ENCODE data around the gene ALPI. TPM values are rescaled to one million over a fixed set of nuclear protein-coding genes. Genes with fewer than 3 reads are reported as not detected.

The ALPI gene
- total RNA-seq, 1 experiment from 2014 or later: not detected

DNA sequence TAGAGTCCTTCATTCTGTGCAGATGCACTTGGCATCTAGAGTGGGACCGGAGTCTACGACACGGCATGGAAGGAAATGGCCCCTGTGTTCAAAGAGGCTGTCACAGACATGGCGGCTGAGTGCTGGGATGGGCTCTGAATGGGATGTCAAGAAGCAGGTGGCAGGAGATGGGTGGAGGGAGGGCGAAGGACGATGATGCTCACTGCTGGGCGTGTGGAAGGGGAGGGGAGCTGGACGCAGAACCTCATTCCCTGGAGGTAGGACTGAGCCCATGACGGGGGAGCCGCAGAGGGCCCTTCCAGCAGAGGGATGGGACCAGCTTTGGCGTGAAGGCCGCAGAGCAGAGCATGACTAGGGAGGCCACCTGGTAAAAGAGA lies 18.8 kb upstream of the ALPI start:
- Histone ChIP-seq H3K79me2 (ENCODE audit: insufficient read depth, low read length) (no peaks in the 10 kb centered on the region), H3K4me2 (ENCODE audit: low read length) (no peak overlapping the region), H3K9me2 (ENCODE audit: insufficient read depth) (no peaks in the 10 kb centered on the region), H3K27me3 (ENCODE audit: insufficient read depth, low read length) (no peaks in the 10 kb centered on the region), H3K4me1 (ENCODE audit: control insufficient read depth in 1 of 2, insufficient read depth in 2 of 2, low read length in 2 of 2) (peaks cover 0 to 3% of the 10 kb centered on the region in 2 experiments; a peak in 1 of 4 replicates), H4K20me1 (ENCODE audit: insufficient read depth) (no peaks in the 10 kb centered on the region), H2AFZ (ENCODE audit: low read depth, low read length, poor library complexity, severe bottlenecking) (no peak overlapping the region), H3K36me3 (ENCODE audit: control insufficient read depth in 1 of 2, insufficient read depth in 2 of 2, low read length in 2 of 2) (no peaks in the 10 kb centered on the region), H3K9ac (ENCODE audit: low read length) (no peak overlapping the region), H3K27ac (ENCODE audit: low read depth, low read length) (no peak overlapping the region), H3K4me3 (replicated peaks in 1 of 2; ENCODE audit: low read depth in 1 of 2, low read length in 2 of 2) (no peak overlapping the region), H3K9me3 (ENCODE audit: control insufficient read depth in 1 of 2, insufficient read depth in 1 of 2, low read depth in 1 of 2, low read length in 2 of 2) (no peaks in the 10 kb centered on the region)
- no peak for TF ChIP-seq FOSL1 (IDR thresholded peaks at IDR 0.05; ENCODE audit: low read depth)
- TF ChIP-seq, protein P1, sequence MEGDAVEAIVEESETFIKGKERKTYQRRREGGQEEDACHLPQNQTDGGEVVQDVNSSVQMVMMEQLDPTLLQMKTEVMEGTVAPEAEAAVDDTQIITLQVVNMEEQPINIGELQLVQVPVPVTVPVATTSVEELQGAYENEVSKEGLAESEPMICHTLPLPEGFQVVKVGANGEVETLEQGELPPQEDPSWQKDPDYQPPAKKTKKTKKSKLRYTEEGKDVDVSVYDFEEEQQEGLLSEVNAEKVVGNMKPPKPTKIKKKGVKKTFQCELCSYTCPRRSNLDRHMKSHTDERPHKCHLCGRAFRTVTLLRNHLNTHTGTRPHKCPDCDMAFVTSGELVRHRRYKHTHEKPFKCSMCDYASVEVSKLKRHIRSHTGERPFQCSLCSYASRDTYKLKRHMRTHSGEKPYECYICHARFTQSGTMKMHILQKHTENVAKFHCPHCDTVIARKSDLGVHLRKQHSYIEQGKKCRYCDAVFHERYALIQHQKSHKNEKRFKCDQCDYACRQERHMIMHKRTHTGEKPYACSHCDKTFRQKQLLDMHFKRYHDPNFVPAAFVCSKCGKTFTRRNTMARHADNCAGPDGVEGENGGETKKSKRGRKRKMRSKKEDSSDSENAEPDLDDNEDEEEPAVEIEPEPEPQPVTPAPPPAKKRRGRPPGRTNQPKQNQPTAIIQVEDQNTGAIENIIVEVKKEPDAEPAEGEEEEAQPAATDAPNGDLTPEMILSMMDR (IDR thresholded peaks at IDR 0.05 in 2 of 3, conservative IDR thresholded peaks at IDR 0.05 in 1 of 3; ENCODE audit: borderline replicate concordance in 1 of 3, insufficient read depth in 1 of 3, low read depth in 2 of 3, low read length in 2 of 3): no peak
- TF ChIP-seq ELF1 (IDR thresholded peaks at IDR 0.05; ENCODE audit: borderline replicate concordance, low read depth): no peak
- TF ChIP-seq, protein P2, sequence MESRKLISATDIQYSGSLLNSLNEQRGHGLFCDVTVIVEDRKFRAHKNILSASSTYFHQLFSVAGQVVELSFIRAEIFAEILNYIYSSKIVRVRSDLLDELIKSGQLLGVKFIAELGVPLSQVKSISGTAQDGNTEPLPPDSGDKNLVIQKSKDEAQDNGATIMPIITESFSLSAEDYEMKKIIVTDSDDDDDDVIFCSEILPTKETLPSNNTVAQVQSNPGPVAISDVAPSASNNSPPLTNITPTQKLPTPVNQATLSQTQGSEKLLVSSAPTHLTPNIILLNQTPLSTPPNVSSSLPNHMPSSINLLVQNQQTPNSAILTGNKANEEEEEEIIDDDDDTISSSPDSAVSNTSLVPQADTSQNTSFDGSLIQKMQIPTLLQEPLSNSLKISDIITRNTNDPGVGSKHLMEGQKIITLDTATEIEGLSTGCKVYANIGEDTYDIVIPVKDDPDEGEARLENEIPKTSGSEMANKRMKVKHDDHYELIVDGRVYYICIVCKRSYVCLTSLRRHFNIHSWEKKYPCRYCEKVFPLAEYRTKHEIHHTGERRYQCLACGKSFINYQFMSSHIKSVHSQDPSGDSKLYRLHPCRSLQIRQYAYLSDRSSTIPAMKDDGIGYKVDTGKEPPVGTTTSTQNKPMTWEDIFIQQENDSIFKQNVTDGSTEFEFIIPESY (IDR thresholded peaks at IDR 0.05; ENCODE audit: extremely low read depth, insufficient replicate concordance, low read length): no peak
- no peak for TF ChIP-seq EGR1 (IDR thresholded peaks at IDR 0.05; ENCODE audit: low read depth)
- TF ChIP-seq SP1 (IDR thresholded peaks at IDR 0.05; ENCODE audit: low read depth): no peak
- TF ChIP-seq, protein P3, sequence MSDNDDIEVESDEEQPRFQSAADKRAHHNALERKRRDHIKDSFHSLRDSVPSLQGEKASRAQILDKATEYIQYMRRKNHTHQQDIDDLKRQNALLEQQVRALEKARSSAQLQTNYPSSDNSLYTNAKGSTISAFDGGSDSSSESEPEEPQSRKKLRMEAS (IDR thresholded peaks at IDR 0.05): no peak
- TF ChIP-seq POLR2AphosphoS5 (IDR thresholded peaks at IDR 0.05; ENCODE audit: low read depth, low read length): no peak
- TF ChIP-seq ZFX (IDR thresholded peaks at IDR 0.05): no peak
- no peak for TF ChIP-seq EZH2 (IDR thresholded peaks at IDR 0.05)
- no peak for TF ChIP-seq ZNF274 (IDR thresholded peaks at IDR 0.05; ENCODE audit: low read depth, low read length)
- TF ChIP-seq, protein P4, sequence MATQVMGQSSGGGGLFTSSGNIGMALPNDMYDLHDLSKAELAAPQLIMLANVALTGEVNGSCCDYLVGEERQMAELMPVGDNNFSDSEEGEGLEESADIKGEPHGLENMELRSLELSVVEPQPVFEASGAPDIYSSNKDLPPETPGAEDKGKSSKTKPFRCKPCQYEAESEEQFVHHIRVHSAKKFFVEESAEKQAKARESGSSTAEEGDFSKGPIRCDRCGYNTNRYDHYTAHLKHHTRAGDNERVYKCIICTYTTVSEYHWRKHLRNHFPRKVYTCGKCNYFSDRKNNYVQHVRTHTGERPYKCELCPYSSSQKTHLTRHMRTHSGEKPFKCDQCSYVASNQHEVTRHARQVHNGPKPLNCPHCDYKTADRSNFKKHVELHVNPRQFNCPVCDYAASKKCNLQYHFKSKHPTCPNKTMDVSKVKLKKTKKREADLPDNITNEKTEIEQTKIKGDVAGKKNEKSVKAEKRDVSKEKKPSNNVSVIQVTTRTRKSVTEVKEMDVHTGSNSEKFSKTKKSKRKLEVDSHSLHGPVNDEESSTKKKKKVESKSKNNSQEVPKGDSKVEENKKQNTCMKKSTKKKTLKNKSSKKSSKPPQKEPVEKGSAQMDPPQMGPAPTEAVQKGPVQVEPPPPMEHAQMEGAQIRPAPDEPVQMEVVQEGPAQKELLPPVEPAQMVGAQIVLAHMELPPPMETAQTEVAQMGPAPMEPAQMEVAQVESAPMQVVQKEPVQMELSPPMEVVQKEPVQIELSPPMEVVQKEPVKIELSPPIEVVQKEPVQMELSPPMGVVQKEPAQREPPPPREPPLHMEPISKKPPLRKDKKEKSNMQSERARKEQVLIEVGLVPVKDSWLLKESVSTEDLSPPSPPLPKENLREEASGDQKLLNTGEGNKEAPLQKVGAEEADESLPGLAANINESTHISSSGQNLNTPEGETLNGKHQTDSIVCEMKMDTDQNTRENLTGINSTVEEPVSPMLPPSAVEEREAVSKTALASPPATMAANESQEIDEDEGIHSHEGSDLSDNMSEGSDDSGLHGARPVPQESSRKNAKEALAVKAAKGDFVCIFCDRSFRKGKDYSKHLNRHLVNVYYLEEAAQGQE (IDR thresholded peaks at IDR 0.05; ENCODE audit: low read depth): no peak
- no peak for TF ChIP-seq CEBPB (IDR thresholded peaks at IDR 0.05; ENCODE audit: low read depth)
- TF ChIP-seq TCF7L2 (IDR thresholded peaks at IDR 0.05; ENCODE audit: borderline replicate concordance, extremely low read depth, insufficient read depth, insufficient read length): no peak
- TF ChIP-seq JUND (IDR thresholded peaks at IDR 0.05): no peak
- TF ChIP-seq EZH2phosphoT487 (IDR thresholded peaks at IDR 0.05; ENCODE audit: borderline replicate concordance): no peak
- intact Hi-C loops (cut with micrococcal nuclease): no loop called here
- no peak for ATAC-seq
- CTCF ChIA-PET: interaction anchor here (0.6 to 1.4 kb wide), 5 partner anchors 9 to 538 kb away, joined by 3 to 4 read pairs (median 3); no protein-coding TSS in a partner anchor
- RAD21 ChIA-PET (ENCODE audit: low non-redundant PET in 1 of 2, low total read pairs in 2 of 2, uncharacterized antibody in 2 of 2, unreplicated experiment in 2 of 2): no interaction called here
- no TSS peak for BruUV-seq (replicated peaks)
- no peak for DNase-seq (ENCODE audit: low read depth, low spot score)
- POLR2A ChIA-PET: no interaction called here

Data from HCT116 (cell line).